Left colon (tissue), 2 donors: ENCODE results near the gene CHST3. TPM values are rescaled to one million over a fixed set of nuclear protein-coding genes. Genes with fewer than 3 reads are reported as not detected.
"Not testable (repeated sequence)": the region's sequence is repeated elsewhere in the genome, so short reads cannot be mapped to it uniquely, and the experiment has no call there.

Experiments used
- ATAC-seq: fragments of 200-7000 bp; cut with Tn5 transposase; one replicate; pipeline ENCODE4 v1.9.1; 2020; ENCODE audit warnings: mild to moderate bottlenecking, moderate library complexity
- DNase-seq, 2 donors: peaks; one replicate each; pipeline ENCODE4 v3.0.0-alpha.2; 2020
- intact Hi-C, 2 donors: fragments of 100-400 bp; cut with DNase I in 1 of 2; cut with micrococcal nuclease in 1 of 2; formaldehyde crosslinking; loops; one replicate each; pipeline versions ENCODE4 v1.11.2 to v1.14.0; 2022; cut with DNase I, micrococcal nuclease
- total RNA-seq, 2 donors: library from RNA; stranded (reverse); fragmentation: NEBNext Ultra II Directional; extraction: Animal tissue kit (Norgen Biotek cat#: 25700); gene quantifications; one replicate each; pipeline ENCODE4 v1.2.1, GENCODE V29; 2021
- donor health status: DM: no; HTN: no; CAD: no.
- donor health status: DM: yes; HTN: yes; CAD: no.

The CHST3 gene
- total RNA-seq, 2 donors from 2014 or later, result 1.1 to 2.7 TPM

DNA sequence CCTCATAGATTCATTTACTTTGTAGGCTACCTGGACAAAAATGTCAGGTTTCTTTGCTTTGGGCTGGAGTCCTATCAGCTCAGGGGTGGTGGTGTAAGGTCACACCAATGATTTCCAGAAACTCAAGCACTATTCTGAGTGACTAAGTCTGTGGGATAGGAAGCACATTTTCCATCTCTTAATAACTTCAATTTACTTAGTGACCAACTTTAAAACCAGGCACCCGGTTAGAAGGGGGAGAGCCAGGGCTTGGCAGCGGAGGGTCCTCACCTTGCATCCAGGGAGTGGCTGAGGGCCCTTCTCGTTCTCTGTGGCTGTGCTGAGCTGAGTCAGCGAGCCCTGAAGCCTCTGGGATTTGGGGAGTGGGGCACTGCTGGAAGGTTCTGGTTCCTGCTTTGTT, 6.7 kb downstream of the CHST3 start:
- no peak for DNase-seq
- intact Hi-C loops, result no loop called here
- no peak for ATAC-seq

DNA sequence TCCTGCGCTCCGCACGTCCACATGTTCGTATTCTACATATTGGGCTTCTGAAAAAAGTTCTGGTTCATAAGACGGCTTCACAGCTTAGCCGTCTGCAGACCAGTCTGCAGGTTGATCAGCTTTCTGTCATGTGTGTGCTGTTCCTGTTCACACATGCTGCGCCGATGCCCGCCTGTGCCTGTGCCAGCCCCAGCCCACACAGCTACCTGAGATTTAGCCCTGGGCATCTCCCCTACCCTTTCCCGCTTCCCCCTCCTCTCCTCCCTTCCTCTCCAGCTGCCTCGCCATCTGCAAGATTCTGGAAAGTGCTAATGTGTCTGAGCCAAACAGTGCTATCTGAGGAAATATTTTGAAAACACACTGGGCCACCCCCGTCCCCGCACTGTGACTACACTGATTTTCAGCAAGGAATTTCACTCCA, 7.1 kb downstream of the CHST3 start:
- intact Hi-C loops, result no loop called here
- no peak for DNase-seq
- ATAC-seq, result no peak

DNA sequence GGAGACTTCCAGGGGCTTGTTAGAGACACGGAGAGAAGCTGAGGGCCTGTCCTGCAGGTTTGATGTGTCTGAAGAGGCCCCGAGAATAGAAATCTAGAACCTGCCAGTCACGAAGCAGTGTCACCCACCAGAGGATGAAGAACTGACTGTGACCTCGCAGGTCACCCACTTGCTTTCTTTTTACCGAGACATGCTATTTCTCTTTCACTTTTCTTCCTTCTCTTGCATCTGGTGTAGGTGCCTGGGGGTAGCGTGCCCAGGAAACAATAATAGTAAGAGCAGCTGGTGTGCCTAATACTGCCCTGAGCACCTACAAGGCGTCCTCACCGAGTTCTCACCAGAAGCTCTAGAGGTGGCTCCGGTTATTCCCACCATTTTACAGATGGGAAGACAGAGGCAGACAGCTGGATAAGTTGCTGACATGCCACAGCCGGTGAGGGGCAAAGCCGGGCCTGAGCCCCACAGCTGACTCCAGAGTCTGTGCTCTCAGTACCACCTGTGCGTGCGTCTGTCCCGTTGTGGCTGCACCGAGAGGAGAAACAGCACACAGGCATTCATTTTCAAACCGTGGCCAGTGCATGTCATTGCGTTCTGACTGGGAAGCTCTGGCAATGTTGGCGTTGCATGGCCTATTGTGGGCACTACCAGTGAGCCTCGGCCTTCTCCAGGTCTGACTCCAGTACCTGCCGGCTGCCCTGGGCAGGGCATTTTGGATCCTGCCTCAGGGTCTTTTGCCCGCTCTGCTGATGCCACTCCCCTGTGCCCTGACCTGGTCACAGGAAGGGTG, 7.8 kb downstream of the CHST3 start:
- no peak for ATAC-seq
- intact Hi-C loops, result no loop called here
- no peak for DNase-seq

DNA sequence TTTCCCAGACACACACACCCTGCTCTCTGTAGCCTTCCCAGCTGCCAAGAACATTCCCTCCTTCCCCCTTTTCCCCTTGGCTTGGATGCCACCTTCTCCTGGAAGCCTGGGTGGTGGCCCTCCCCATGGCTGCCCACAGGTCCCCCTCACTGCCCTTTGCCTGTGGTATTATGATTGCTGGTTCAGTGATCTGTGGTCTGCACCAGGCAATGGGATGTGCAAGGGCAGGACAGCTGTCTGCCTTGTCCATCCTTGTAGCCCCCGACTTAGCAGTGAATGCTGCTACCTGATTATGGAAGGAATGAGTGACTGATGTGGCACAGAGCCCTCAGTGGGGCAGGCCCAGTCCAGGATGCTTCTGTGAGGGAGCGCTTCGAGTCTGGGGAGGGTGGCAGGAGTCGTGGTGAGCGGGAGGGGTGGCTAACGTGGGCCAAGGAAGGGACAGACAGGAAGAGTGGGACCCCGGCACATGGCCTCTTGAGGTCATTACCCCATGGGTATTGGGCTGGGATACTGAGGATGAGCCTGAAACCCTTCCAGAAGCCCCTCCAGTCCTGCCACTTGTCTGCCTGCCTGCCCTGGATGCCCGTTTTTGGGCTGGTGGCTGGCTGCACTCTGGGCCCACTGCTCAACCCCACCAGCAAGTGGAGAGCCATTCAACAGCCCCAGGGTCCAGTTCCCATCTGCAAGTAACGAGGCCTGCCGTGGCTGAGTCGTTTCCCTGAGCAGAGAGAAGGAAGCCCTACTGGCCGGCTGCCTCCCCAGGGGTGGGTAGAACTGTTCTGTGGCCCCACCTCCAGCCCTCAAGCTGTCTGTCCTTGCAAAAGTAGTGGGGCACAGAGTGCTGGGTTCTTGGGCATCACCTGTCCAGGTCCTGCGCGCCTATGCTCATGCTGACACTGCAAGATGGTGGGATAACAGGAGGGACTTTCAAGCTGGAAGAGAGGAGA, 8.8 kb downstream of the CHST3 start:
- ATAC-seq (no peak), DNase-seq (no peak)
- intact Hi-C loops, result no loop called here

DNA sequence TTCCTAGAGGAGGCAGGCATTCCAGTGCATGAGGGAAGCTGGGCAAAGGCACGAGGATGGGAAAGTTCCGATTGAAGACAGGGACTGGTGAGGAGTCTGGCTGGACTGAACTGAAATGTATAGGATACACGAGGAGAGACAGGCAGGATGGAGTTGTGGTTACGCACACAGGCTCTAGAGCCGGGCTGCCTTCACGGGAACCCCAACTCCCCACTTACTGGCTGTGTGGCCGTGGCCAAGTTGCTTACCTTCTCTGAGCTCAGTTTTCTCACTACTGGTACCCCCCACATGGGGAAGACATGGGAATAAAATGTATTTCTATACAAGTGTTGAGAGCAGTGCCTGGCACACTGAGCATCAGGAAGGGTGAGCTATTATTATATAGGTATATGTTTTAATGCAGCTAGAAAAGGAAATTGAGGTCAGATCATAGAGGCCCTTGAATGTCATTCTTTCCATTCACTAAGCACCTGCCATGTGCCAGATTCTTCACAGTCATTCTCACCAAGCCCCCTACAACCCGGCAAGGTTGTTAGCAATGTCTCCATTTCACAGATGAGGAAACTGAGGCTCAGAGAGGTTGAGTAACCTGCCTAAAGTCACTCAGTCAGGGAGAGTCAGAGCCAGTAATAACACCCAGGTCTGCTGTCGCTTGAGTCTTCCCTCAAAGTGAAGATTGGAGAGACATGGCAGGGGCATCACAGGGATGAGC, 9.7 kb downstream of the CHST3 start:
- no peak for ATAC-seq
- no peak for DNase-seq
- intact Hi-C loops, result no loop called here

DNA sequence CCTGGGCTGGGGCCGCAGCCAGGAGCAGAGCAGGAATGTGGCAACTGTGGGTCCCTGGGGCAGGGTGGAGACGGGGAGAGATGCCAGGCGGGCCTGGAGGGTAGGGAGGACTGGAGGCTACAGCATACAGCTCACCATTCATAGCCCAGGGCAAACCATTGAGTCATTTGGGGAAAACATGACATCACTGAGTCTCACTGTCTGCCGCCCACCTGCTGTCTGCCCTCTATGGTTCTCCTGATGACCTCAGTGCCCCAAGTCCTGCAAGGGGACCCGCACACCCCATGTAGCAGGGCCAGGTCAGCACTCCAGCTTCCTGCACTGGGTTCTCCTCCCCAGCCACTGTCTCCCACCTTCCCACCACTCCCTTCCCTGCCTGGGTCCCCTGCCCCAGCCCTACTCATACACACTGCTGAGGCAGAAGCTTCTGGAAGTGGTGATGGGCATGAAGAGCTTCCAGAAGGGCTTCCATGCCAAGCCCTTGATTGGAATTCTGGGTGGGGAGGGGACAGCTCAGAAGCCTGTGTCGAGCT, 10.4 kb downstream of the CHST3 start:
- intact Hi-C loops, result no loop called here
- DNase-seq, result no peak
- ATAC-seq, result no peak

DNA sequence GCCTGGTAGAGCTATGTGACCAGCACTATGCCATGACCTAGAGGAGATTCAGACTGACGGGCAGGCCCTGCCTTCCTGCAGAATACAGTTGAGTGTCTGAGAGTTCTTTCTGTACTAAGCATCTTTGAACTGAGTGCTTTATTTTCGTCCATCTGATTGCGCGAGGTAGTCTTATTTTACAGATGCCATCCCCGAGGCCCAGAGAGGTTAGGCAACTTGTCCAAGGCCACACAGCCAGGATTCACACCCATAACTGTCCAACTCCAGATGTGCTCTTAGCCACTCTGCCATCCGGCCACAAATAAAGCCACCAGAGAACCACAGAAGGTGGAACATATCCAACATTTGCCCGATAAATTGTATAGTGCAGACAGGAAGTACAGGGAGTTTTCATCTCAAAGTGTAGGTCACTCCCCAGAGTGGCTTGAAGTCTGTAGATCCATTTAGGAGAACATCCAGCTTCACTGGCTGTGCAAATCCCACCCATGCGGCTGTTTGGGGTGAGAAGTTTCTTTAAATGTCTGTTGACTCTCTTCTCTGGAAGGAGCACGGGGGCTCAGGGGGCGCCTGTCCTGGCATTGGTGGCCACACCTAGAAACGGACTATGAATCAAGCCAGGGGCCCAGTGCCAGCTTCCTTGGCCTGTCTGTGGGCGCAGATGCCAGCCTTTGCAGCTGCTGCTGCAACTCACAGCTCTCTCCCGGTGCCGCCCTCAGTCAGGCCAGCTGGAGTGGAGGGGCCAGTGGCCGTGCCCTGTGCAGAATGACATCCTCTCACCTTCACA, 11.1 kb downstream of the CHST3 start:
- ATAC-seq, result peak; percentile 79
- intact Hi-C loops, result no loop called here
- DNase-seq, result peak; percentile 64 to 74

DNA sequence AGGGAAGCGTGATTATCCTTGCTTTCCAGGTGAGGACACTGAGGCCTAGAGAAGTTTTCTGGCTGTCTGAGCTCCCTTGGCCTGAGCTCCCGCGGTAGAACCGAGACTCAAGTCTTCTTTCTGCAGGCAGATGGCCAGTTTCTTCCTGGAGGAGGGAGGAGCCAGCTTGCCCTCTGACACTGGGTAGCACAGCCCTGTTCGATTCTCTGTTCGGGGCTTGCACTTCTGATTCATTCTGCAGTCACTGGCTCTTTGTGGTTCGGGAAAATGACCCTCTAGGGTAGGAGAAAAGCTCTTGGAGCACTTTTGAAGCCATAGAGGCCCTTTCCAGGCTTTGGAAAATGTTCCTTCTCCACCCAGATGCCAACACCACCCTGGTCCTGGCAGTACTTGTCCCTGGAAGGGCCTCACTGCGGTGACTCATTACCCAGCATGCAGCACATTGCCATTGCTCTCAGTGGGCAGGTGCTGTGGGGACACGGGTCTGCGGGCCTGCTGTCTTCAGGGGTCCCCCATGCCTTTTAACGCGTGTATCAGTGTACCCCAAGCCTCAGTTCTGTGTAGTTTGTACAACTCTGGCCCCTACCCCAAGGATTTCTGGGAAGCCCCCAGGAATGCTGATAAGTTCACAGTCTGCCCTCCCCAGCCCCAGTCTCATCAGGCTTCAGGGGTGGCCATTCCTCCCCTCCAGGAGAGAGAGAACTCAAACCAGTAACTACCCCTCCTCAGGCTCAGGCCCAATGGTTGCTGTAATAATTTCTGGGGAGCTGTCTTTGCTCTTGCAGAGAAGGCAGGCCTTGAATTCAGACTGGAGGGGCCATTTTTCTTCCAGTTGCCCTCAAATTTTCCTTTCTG, 11.9 kb downstream of the CHST3 start:
- ATAC-seq, result peak; percentile 72
- intact Hi-C loops, result no loop called here
- peak in 1 of 2 donors; percentile 66 for DNase-seq

DNA sequence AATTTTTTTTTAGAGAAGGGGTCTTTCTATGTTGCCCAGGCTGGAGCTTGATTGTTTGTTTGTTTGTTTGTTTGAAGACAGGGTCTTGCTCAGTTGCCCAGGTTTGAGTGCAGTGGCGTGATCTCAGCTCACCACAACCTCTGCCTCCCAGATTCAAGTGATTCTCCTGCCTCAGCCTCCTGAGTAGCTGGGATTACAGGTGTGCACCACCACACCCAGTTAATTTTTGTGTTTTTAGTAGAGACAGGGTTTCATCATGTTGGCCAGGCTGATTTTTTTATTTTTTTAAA, 13.4 kb downstream of the CHST3 start:
- intact Hi-C loops, DNase-seq, ATAC-seq: not testable (repeated sequence)

DNA sequence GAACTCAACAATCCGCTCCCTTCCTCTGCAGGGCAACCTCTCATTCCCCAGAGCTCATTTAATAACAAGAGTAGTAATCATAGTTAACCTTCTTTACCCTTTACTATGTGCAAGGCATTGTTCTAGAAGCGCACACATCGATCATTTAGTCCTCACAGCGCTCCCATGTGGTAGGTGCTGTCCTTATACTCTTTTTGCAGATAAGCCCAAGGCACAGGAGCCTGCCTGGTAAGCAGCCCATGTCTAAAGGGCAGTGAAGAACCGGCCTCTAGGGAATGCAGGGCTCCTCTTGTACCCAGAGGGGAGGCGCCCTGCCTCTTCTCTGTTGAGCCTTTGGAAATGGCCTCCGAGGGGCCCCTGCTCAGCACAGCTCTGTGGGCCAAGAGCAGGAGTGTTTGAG, 14.3 kb downstream of the CHST3 start:
- intact Hi-C loops, result no loop called here
- no peak for DNase-seq
- no peak for ATAC-seq

DNA sequence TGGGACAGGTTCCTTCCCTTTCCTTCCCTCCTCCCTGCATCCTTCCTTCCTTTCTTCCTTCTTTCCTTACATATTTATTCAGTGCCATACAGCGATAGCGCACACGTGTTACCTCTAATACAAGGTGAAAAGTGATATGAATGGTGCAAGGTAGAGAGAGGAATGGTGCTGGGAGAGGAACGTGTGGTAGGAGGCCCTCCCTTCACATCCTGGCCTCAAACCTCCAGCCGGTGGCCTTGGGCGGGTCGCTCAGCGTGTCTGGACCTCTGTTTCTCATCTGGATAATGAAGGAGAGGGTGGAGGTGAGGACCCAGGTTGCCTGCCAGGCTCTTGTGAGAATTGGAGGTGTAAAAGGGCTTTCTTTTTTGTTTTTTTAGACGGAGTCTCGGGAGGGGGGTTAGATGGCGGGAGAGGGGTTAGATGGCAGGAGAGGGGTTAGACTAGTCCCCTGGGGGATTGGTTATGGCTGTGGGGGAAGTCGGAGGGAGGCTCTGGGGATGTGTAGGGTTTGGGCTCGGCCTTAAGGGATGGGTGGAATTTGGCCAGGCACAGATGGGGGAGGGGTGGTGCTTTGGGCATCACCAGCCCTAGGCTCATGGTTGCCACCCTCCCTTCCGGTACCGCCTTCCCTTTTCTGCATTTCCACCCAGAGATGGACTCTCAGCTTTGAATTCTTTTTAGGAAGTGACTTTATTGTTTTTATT, 14.9 kb downstream of the CHST3 start:
- intact Hi-C loops, result no loop called here
- ATAC-seq, result no peak
- DNase-seq, result no peak

DNA sequence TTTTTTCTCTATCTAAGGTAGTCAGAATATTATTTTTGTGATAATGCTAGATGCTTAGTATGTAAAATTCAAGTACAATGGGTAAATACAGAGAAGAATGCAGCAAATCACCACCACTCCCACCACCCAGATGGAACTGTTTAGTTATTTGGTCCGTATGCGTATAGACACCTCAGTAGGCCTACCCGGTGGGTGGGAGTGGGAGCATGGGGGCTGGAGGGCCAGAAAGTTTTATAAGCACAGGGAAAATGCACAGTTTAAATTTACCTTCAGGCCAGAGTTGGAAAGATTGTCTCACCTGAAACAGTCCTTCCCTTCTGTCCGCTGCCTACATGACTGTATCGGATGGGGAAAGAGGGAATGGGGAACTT, 15.5 kb downstream of the CHST3 start:
- intact Hi-C loops, result no loop called here
- no peak for ATAC-seq
- DNase-seq, result no peak

DNA sequence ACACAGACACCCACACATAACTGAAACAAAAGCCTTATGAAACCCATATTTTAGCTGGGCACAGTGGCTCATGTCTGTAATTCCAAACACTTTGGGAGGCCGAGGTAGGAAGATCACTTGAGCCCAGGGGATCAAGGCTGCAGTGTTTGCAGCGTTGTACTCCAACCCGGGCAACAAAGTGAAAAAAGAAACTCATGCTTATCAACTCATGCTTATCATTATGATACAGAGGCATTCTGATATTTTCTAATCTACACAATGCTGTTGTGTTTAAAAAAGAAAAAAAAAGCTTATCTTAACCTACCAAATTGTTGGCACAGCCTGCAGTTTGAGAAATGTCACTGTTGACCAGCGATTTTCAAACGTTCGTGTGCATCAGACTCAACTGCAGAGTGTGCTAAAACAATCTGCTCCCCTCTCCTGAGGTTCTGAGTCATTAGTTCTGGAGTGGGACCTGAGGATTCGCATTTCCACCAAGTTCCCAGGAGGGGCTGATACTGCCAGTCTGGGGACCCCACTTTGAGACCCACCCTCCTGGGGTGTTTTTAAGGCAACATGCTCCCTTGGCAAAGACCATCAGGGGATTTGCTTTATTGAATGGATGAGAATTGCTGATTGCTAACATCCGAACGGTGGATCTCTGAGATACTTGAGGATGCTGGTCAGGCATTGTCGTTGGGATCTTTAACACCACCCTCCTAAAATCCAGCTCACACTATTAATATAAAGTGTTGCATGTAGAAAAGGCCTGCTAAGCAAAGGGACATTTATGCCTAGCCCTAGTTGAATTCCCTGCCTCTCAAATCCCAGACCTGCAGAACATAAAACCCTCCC, 16.2 kb downstream of the CHST3 start:
- no peak for DNase-seq
- no peak for ATAC-seq
- intact Hi-C loops, result no loop called here

DNA sequence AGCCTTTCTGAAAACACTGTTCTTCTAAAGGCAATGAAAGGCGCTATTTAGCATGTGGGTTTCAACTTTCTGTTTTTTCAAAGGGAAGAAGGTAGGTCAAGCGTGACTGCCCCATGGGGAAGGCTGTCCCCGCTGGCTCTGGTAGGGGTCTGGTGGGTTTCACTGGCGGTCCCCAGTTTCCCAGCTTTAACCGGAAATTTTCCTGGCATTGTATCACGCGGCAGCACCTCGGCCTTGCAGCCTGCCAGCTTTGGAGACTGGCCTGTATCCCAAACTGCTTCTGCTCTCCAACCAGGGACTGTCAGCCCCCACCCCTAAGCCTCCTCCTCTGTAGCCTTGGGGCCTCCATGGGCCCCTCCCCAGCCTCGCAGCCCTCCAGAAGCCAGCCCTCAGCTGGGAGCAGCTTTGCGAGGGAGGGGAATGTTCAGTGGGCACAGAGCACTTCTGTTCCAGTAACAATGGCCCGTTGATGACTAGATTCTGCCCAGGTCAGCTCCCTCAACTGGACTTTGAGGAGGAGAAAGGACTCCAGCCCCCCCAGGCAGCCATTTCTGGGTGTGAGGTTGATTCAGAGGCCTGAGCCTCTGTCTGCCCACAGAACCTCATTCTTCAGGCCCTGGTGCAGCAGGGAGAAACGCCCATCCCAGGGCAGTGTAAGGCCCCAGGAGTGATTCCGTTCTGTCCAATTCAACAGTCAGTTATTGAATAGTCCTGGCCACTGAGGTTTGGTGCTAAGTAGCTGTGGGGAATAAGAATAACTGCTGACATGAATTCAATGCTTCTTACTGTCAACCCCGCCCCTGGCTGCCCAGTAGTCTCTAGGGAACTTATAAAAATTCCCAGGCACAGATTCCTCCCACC, 17.1 kb downstream of the CHST3 start:
- ATAC-seq (no peak), DNase-seq (no peak)
- intact Hi-C loops, result no loop called here

DNA sequence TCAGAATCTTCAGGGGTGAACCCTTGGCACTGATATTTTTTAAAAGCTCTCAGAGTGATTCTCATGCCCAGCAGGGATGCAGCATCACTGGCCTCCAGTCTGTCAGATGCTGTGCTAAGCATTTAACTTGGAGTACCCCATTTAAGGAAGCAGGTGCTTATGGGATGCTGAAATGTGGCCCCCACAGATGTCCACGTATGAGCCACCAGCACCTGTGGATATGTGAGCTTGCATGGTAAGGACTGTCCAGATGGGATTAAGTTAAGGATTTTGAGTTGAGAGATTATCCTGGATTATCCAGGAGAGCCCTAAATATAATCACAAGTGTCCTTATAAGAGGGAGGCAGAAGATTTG, 17.7 kb downstream of the CHST3 start:
- no peak for ATAC-seq
- intact Hi-C loops, result no loop called here
- DNase-seq, result no peak
